NCI-H82 (cell line): ENCODE results near the gene PA2G4.
"Not testable (repeated sequence)": the region's sequence is repeated elsewhere in the genome, so short reads cannot be mapped to it uniquely, and the experiment has no call there.

Source experiments
- DNase-seq: peaks from one replicate; lab custom pipeline; 2025; lab: John Stamatoyannopoulos, UW

Gene PA2G4

GRCh38 chr12:56153678-56154065 is 49.3 kb downstream of the PA2G4 start:
- no peak for DNase-seq

GRCh38 chr12:56154246-56154771 is 50.0 kb downstream of the PA2G4 start:
- DNase-seq: peak; percentile 90

GRCh38 chr12:56154818-56155217 is 50.5 kb downstream of the PA2G4 start:
- DNase-seq: no peak

- no peak for DNase-seq
Observed at GRCh38 chr12:56155256-56155845, 51.0 kb downstream of the PA2G4 start.

GRCh38 chr12:56156464-56157200 is 52.3 kb downstream of the PA2G4 start:
- DNase-seq: not testable (repeated sequence)

- peak; percentile 87 for DNase-seq
Observed at GRCh38 chr12:56157201-56158028, 53.1 kb downstream of the PA2G4 start.

- DNase-seq: peak; percentile 100
Observed at GRCh38 chr12:56158029-56158925, 53.9 kb downstream of the PA2G4 start, which contains the start of gene MYL6. MYL6 (plus strand) TSS chr12:56158359; CDS start chr12:56158402, 43 bp downstream.

GRCh38 chr12:56158926-56159461 is 54.6 kb downstream of the PA2G4 start:
- DNase-seq: peak; percentile 59

- no peak for DNase-seq
Observed at GRCh38 chr12:56159482-56160192, 55.3 kb downstream of the PA2G4 start.

GRCh38 chr12:56160193-56160763 is 55.9 kb downstream of the PA2G4 start:
- DNase-seq: no peak

GRCh38 chr12:56160894-56161689 is 56.7 kb downstream of the PA2G4 start:
- no peak for DNase-seq

- no peak for DNase-seq
Observed at GRCh38 chr12:56161690-56162351, 57.5 kb downstream of the PA2G4 start.

GRCh38 chr12:56162468-56163290 is 58.3 kb downstream of the PA2G4 start:
- DNase-seq: peak; percentile 47
